IMR-90 (cell line): ENCODE data around the gene MRPL48. TPM values are rescaled to one million over a fixed set of nuclear protein-coding genes. Genes with fewer than 3 reads are reported as not detected.

Experiments used
- ATAC-seq: fragments of 200-7000 bp; cut with Tn5 transposase; 2 replicates; pipeline ENCODE4 v1.9.1; 2020; ENCODE audit warnings: low read depth, mild to moderate bottlenecking, moderate library complexity
- BruUV-seq: library from RNA; stranded (reverse); fragments of 400-500 nt; replicated peaks from 2 replicates; lab custom pipeline; 2021; lab: Mats Ljungman, UMichigan
- CTCF ChIA-PET: fragments of 300-600 bp; formaldehyde crosslinking; extraction: SDS; loops from one replicate; lab custom pipeline; 2021; ENCODE audit warnings: antibody characterized with exemption; lab: Yijun Ruan, JAX
- POLR2A ChIA-PET: fragments of 300-600 bp; sonication (Branson Sonifier 250); formaldehyde crosslinking; loops from one replicate; lab custom pipeline; 2022; ENCODE audit warnings: antibody characterized with exemption; ENCODE audit not compliant: unreplicated experiment; lab: Charles Lee
- DNase-seq: peaks from one replicate; pipeline ENCODE4 v3.0.0; 2013
- H2AFZ ChIP-seq: replicated peaks from 2 replicates; pipeline ENCODE3; 2013; ENCODE audit warnings: low read length, mild to moderate bottlenecking; ENCODE audit not compliant: poor library complexity
- H2AK5ac ChIP-seq: 2 replicates; pipeline ENCODE4 v1.6.1; 2013; ENCODE audit warnings: low read depth, low read length, inconsistent platforms
- H2AK9ac ChIP-seq: replicated peaks from 2 replicates; pipeline ENCODE3; 2013; ENCODE audit warnings: mild to moderate bottlenecking, low read depth, low read length, moderate library complexity; ENCODE audit not compliant: poor library complexity
- H2BK120ac ChIP-seq: 2 replicates; pipeline ENCODE4 v1.6.1; 2013; ENCODE audit warnings: low read depth, low read length, inconsistent platforms
- H2BK15ac ChIP-seq: 3 replicates; pipeline ENCODE4 v1.6.1; 2013; ENCODE audit warnings: low read depth, low read length, inconsistent platforms
- H2BK20ac ChIP-seq: 2 replicates; pipeline ENCODE4 v1.6.1; 2013; ENCODE audit warnings: low read depth, mild to moderate bottlenecking, inconsistent platforms, low read length, moderate library complexity
- H2BK5ac ChIP-seq: 2 replicates; pipeline ENCODE4 v1.6.1; 2013; ENCODE audit warnings: mild to moderate bottlenecking, low read depth, low read length, inconsistent platforms; ENCODE audit not compliant: poor library complexity, severe bottlenecking
- H3K14ac ChIP-seq: replicated peaks from 2 replicates; pipeline ENCODE4 v1.6.1; 2013; ENCODE audit warnings: low read depth, low read length, inconsistent platforms
- H3K18ac ChIP-seq: 2 replicates; pipeline ENCODE4 v1.6.1; 2013; ENCODE audit warnings: low read depth, low read length, control low read depth
- H3K23ac ChIP-seq: 2 replicates; pipeline ENCODE4 v1.6.1; 2013; ENCODE audit warnings: low read depth, low read length, inconsistent platforms
- H3K27ac ChIP-seq: 2 replicates; pipeline ENCODE4 v1.5.1; 2013; ENCODE audit warnings: mild to moderate bottlenecking, control low read depth, low read length; ENCODE audit not compliant: insufficient read depth
- H3K27me3 ChIP-seq: 2 replicates; pipeline ENCODE4 v1.6.1; 2013; ENCODE audit warnings: low read length; ENCODE audit not compliant: control insufficient read depth, insufficient read depth
- H3K36me3 ChIP-seq: 2 replicates; pipeline ENCODE4 v1.6.1; 2013; ENCODE audit warnings: low read length, mixed read lengths; ENCODE audit not compliant: control insufficient read depth, insufficient read depth
- H3K4ac ChIP-seq: 2 replicates; pipeline ENCODE4 v1.6.1; 2013; ENCODE audit warnings: low read depth, low read length, inconsistent platforms
- H3K4me1 ChIP-seq: 2 replicates; pipeline ENCODE4 v1.6.1; 2013; ENCODE audit warnings: low read length, mixed read lengths; ENCODE audit not compliant: control insufficient read depth, insufficient read depth
- H3K4me2 ChIP-seq: 2 replicates; pipeline ENCODE4 v1.6.1; 2013; ENCODE audit warnings: low read depth, mild to moderate bottlenecking, control low read depth, low read length, moderate library complexity
- H3K4me3 ChIP-seq: 2 replicates; pipeline ENCODE4 v1.5.1; 2013; ENCODE audit warnings: low read depth, mild to moderate bottlenecking, control low read depth, low read length, moderate library complexity; ENCODE audit not compliant: insufficient read depth
- H3K56ac ChIP-seq: 2 replicates; pipeline ENCODE4 v1.6.1; 2013; ENCODE audit warnings: low read length, inconsistent platforms; ENCODE audit not compliant: insufficient read depth; ENCODE audit errors: extremely low read depth
- H3K79me1 ChIP-seq, 2 experiments: 2 replicates each; pipeline ENCODE4 v1.6.1; 2013; ENCODE audit warnings: low read length in 2 of 2, inconsistent platforms in 1 of 2, low read depth in 1 of 2
- H3K9ac ChIP-seq: 2 replicates; pipeline ENCODE4 v1.6.1; 2013; ENCODE audit warnings: low read depth, low read length, control low read depth
- H3K9me1 ChIP-seq: 2 replicates; pipeline ENCODE4 v1.6.1; 2013; ENCODE audit warnings: low read length, inconsistent platforms; ENCODE audit not compliant: insufficient read depth
- H3K9me3 ChIP-seq: 2 replicates; pipeline ENCODE4 v1.6.1; 2013; ENCODE audit warnings: low read length; ENCODE audit not compliant: control insufficient read depth, insufficient read depth
- H4K20me1 ChIP-seq: 2 replicates; pipeline ENCODE4 v1.6.1; 2013; ENCODE audit warnings: low read length, inconsistent platforms; ENCODE audit not compliant: insufficient read depth
- H4K5ac ChIP-seq: 2 replicates; pipeline ENCODE4 v1.6.1; 2013; ENCODE audit warnings: mild to moderate bottlenecking, low read depth, low read length, control low read depth
- H4K8ac ChIP-seq, 2 experiments: 2 replicates each; pipeline ENCODE4 v1.6.1; 2013; ENCODE audit warnings: low read depth in 2 of 2, low read length in 2 of 2, control low read depth in 1 of 2, inconsistent platforms in 1 of 2
- H4K91ac ChIP-seq: 2 replicates; pipeline ENCODE4 v1.6.1; 2013; ENCODE audit warnings: low read depth, low read length, inconsistent platforms; ENCODE audit not compliant: insufficient read depth
- BHLHE40 ChIP-seq: fragments of 150-350 bp; IDR thresholded peaks from 2 replicates; pipeline ENCODE4 v1.6.1; 2016; ENCODE audit warnings: mild to moderate bottlenecking, low read depth, low read length
- CEBPB ChIP-seq: IDR thresholded peaks from 2 replicates; pipeline ENCODE4 v1.6.1; 2012; ENCODE audit warnings: low read depth, low read length, improper control_type of control experiment
- CHD1 ChIP-seq: IDR thresholded peaks from 2 replicates; pipeline ENCODE4 v1.6.1; 2012; ENCODE audit warnings: low read depth, low read length, improper control_type of control experiment
- FOS ChIP-seq: fragments of 150-350 bp; IDR thresholded peaks from 2 replicates; pipeline ENCODE4 v1.6.1; 2016; ENCODE audit warnings: low read depth, low read length
- MAFK ChIP-seq: IDR thresholded peaks from 2 replicates; pipeline ENCODE4 v1.6.1; 2012; ENCODE audit warnings: low read depth, low read length, improper control_type of control experiment
- MAZ ChIP-seq: IDR thresholded peaks from 2 replicates; pipeline ENCODE4 v1.6.1; 2012; ENCODE audit warnings: low read depth, mild to moderate bottlenecking, low read length, improper control_type of control experiment, moderate library complexity, borderline replicate concordance
- MXI1 ChIP-seq: IDR thresholded peaks from 2 replicates; pipeline ENCODE4 v1.6.1; 2012; ENCODE audit warnings: low read depth, mild to moderate bottlenecking, low read length, moderate library complexity, borderline replicate concordance
- NFE2L2 ChIP-seq: fragments of 150-350 bp; IDR thresholded peaks from 2 replicates; pipeline ENCODE4 v1.6.1; 2016; ENCODE audit warnings: low read depth, mild to moderate bottlenecking, low read length
- POLR2A ChIP-seq: IDR thresholded peaks from 2 replicates; pipeline ENCODE4 v1.6.1; 2012; ENCODE audit warnings: mild to moderate bottlenecking, low read depth, low read length
- RAD21 ChIP-seq: IDR thresholded peaks from 2 replicates; pipeline ENCODE4 v1.6.1; 2012; ENCODE audit warnings: low read length, improper control_type of control experiment
- RCOR1 ChIP-seq: IDR thresholded peaks from 2 replicates; pipeline ENCODE4 v1.6.1; 2012; ENCODE audit warnings: mild to moderate bottlenecking, low read length, improper control_type of control experiment; ENCODE audit not compliant: insufficient replicate concordance
- RFX5 ChIP-seq: IDR thresholded peaks from 2 replicates; pipeline ENCODE4 v1.8.0; 2012; ENCODE audit warnings: low read depth, mild to moderate bottlenecking, low read length, moderate library complexity
- SMC3 ChIP-seq: fragments of 150-350 bp; IDR thresholded peaks from 2 replicates; pipeline ENCODE4 v1.6.1; 2016; ENCODE audit warnings: low read depth, mild to moderate bottlenecking, antibody characterized with exemption, low read length, moderate library complexity
- WGBS, 2 experiments: methylation state at CpG; one replicate each; pipeline versions ENCODE4 v1.1.5 to v1.1.7; 2013; ENCODE audit warnings: missing lambda C conversion rate in 2 of 2; ENCODE audit not compliant: insufficient read length in 1 of 2; ENCODE audit errors: extremely low coverage in 2 of 2; 5-methylcytosine and 5-hydroxymethylcytosine counted together
- dilution Hi-C: fragments of 300-500 bp; cut with HindIII; formaldehyde crosslinking; loops from one replicate; pipeline ENCODE4 v1.14.3; 2018; ENCODE audit warnings: low sequenced_read_pairs; ENCODE audit not compliant: unreplicated experiment
- in situ Hi-C: fragments of 300-500 bp; cut with MboI; formaldehyde crosslinking; loops from 3 replicates; pipeline ENCODE4 v1.14.3; 2019; ENCODE audit warnings: low sequenced_read_pairs, inconsistent platforms, mixed read lengths
- intact Hi-C: fragments of 100-400 bp; cut with micrococcal nuclease; formaldehyde crosslinking; loops from 2 replicates; pipeline ENCODE4 v1.10.0; 2022
- polyA plus RNA-seq, 3 experiments: library from polyadenylated mRNA; depleted of rRNA; stranded (reverse); fragments of >200 nt; gene quantifications; 2 replicates each; pipeline ENCODE4 v1.2.3, GENCODE V29; 2012; ENCODE audit warnings: low replicate concordance in 1 of 3
- total RNA-seq: library from RNA; depleted of rRNA; stranded (reverse); fragments of >200 nt; gene quantifications from 2 replicates; pipeline ENCODE4 v1.2.3, GENCODE V29; 2012
- TF ChIP-seq, protein P1 (sequence below): conservative IDR thresholded peaks from 2 replicates; pipeline ENCODE4 v1.5.1; 2012; ENCODE audit warnings: mild to moderate bottlenecking, low read depth, low read length, improper control_type of control experiment
- TF ChIP-seq, protein P2 (sequence below): fragments of 150-350 bp; IDR thresholded peaks from 2 replicates; pipeline ENCODE4 v1.6.1; 2017; ENCODE audit warnings: mild to moderate bottlenecking, antibody characterized with exemption, low read length, low read depth
- TF ChIP-seq, protein P3 (sequence below): fragments of 150-350 bp; IDR thresholded peaks from 2 replicates; pipeline ENCODE4 v1.6.1; 2016; ENCODE audit warnings: low read depth, mild to moderate bottlenecking, low read length, moderate library complexity, borderline replicate concordance

MRPL48 gene
- total and polyA plus RNA-seq, 2 of the 4 experiments (the other 2 are of a cell fraction): 24.0 to 29.4 TPM

DNA sequence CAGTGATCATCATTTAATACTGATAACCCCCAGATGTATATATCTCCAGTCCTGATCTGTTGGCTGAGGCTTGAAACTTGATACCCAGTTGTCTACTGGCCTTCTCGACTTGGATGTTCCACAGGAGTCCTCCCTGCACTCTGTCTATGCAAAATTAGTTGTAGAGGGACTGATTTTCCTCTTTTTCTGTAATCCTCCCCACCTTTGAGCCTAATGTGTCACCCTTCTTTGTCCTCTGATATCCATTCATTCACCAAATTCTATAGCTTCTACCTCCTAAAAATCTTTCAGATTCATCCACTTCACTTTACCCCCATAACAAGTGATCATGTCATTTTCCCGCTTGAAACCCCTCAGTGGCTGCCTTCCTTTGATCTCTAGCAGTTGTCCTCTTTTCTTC lies 72.5 kb downstream of the MRPL48 start:
- Histone ChIP-seq H3K9ac (no peak overlapping the region), H4K91ac (no peak overlapping the region), H3K27ac (no peak overlapping the region), H3K23ac (no peak overlapping the region), H3K27me3 (no peaks in the 10 kb centered on the region), H2BK120ac (no peak overlapping the region), H3K4me2 (no peak overlapping the region), H3K4ac (no peak overlapping the region), H3K4me1 (no peaks in the 10 kb centered on the region), H2AFZ (no peak overlapping the region), H2BK15ac (no peak overlapping the region), H3K18ac (no peak overlapping the region), H3K56ac (no peak overlapping the region), H3K9me3 (no peaks in the 10 kb centered on the region), H3K36me3 (peaks cover 2% of the 10 kb centered on the region; the same call in 1 of the 2 replicates), H3K4me3 (no peak overlapping the region), H4K5ac (no peak overlapping the region), H3K79me1 (no peaks in the 10 kb centered on the region; a peak in 1 of 4 replicates), H3K14ac (no peak overlapping the region), H3K9me1 (peaks cover 3% of the 10 kb centered on the region; the same call in 1 of the 2 replicates), H4K8ac (no peak overlapping the region), H2BK20ac (no peak overlapping the region), H2BK5ac (no peak overlapping the region), H4K20me1 (no peaks in the 10 kb centered on the region), H2AK5ac (no peak overlapping the region), H2AK9ac (no peak overlapping the region)
- BruUV-seq: no TSS peak
- DNase-seq (no peak), ATAC-seq (no peak)
- TF ChIP-seq NFE2L2 (no peak), RCOR1 (no peak), MXI1 (no peak), FOS (no peak), CEBPB (no peak), POLR2A (no peak), RFX5 (no peak), CHD1 (no peak), MAZ (no peak), SMC3 (no peak), BHLHE40 (no peak), MAFK (no peak), RAD21 (no peak)
- TF ChIP-seq, protein P1, sequence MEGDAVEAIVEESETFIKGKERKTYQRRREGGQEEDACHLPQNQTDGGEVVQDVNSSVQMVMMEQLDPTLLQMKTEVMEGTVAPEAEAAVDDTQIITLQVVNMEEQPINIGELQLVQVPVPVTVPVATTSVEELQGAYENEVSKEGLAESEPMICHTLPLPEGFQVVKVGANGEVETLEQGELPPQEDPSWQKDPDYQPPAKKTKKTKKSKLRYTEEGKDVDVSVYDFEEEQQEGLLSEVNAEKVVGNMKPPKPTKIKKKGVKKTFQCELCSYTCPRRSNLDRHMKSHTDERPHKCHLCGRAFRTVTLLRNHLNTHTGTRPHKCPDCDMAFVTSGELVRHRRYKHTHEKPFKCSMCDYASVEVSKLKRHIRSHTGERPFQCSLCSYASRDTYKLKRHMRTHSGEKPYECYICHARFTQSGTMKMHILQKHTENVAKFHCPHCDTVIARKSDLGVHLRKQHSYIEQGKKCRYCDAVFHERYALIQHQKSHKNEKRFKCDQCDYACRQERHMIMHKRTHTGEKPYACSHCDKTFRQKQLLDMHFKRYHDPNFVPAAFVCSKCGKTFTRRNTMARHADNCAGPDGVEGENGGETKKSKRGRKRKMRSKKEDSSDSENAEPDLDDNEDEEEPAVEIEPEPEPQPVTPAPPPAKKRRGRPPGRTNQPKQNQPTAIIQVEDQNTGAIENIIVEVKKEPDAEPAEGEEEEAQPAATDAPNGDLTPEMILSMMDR: no peak
- TF ChIP-seq, protein P2, sequence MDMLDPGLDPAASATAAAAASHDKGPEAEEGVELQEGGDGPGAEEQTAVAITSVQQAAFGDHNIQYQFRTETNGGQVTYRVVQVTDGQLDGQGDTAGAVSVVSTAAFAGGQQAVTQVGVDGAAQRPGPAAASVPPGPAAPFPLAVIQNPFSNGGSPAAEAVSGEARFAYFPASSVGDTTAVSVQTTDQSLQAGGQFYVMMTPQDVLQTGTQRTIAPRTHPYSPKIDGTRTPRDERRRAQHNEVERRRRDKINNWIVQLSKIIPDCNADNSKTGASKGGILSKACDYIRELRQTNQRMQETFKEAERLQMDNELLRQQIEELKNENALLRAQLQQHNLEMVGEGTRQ: no peak
- TF ChIP-seq, protein P3, sequence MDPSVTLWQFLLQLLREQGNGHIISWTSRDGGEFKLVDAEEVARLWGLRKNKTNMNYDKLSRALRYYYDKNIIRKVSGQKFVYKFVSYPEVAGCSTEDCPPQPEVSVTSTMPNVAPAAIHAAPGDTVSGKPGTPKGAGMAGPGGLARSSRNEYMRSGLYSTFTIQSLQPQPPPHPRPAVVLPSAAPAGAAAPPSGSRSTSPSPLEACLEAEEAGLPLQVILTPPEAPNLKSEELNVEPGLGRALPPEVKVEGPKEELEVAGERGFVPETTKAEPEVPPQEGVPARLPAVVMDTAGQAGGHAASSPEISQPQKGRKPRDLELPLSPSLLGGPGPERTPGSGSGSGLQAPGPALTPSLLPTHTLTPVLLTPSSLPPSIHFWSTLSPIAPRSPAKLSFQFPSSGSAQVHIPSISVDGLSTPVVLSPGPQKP: no peak
- POLR2A ChIA-PET: no interaction called here
- CTCF ChIA-PET: interaction anchor here (0.6 kb wide), 1 partner anchor 45 kb away, joined by 8 read pairs; no protein-coding TSS in a partner anchor
- dilution Hi-C loops (no loop called here), in situ Hi-C loops (no loop called here), intact Hi-C loops (no loop called here)
- WGBS, 2 experiments: no CpG with 5 or more reads among the region's 2 CpGs
